DLD1 (cell line): ENCODE measurements around the gene PITPNC1.
"Not testable (repeated sequence)": the region's sequence is repeated elsewhere in the genome, so short reads cannot be mapped to it uniquely, and the experiment has no call there.

Experiments used
- in situ Hi-C: cut with HindIII; loops from 2 replicates; pipeline ENCODE4 v1.10.0; 2017; ENCODE audit warnings: low sequenced_read_pairs

The PITPNC1 gene

GRCh38 chr17:67430515-67430914 is 53.4 kb downstream of the PITPNC1 start:
- in situ Hi-C loops, result not testable (repeated sequence)

GRCh38 chr17:67431249-67432015 is 54.4 kb downstream of the PITPNC1 start:
- in situ Hi-C loops, result no loop called here

- in situ Hi-C loops, result no loop called here
Measured at GRCh38 chr17:67433248-67433924, 56.3 kb downstream of the PITPNC1 start.

- in situ Hi-C loops, result no loop called here
Measured at GRCh38 chr17:67434061-67434525, 57.0 kb downstream of the PITPNC1 start.

- in situ Hi-C loops, result no loop called here
Measured at GRCh38 chr17:67435122-67435521, 58.0 kb downstream of the PITPNC1 start.

- in situ Hi-C loops, result no loop called here
Measured at GRCh38 chr17:67435786-67436185, 58.7 kb downstream of the PITPNC1 start.

GRCh38 chr17:67436233-67436632 is 59.2 kb downstream of the PITPNC1 start:
- in situ Hi-C loops, result no loop called here

- in situ Hi-C loops, result no loop called here
Measured at GRCh38 chr17:67438667-67439066, 61.6 kb downstream of the PITPNC1 start.

GRCh38 chr17:67439269-67439668 is 62.2 kb downstream of the PITPNC1 start:
- in situ Hi-C loops, result no loop called here

GRCh38 chr17:67440277-67441051 is 63.4 kb downstream of the PITPNC1 start:
- in situ Hi-C loops, result no loop called here

- in situ Hi-C loops, result no loop called here
Measured at GRCh38 chr17:67441052-67441895, 64.2 kb downstream of the PITPNC1 start.

GRCh38 chr17:67441896-67442219 is 64.8 kb downstream of the PITPNC1 start:
- in situ Hi-C loops, result no loop called here

GRCh38 chr17:67442787-67443624 is 65.9 kb downstream of the PITPNC1 start:
- in situ Hi-C loops, result no loop called here

GRCh38 chr17:67443931-67444595 is 67.0 kb downstream of the PITPNC1 start:
- in situ Hi-C loops, result no loop called here

- in situ Hi-C loops, result no loop called here
Measured at GRCh38 chr17:67448449-67448848, 71.4 kb downstream of the PITPNC1 start.

- in situ Hi-C loops, result no loop called here
Measured at GRCh38 chr17:67449065-67449464, 72.0 kb downstream of the PITPNC1 start.

GRCh38 chr17:67449845-67450755 is 73.0 kb downstream of the PITPNC1 start:
- in situ Hi-C loops, result no loop called here
